Karpas-422 (cell line): ENCODE results near the gene DRG2. TPM values are rescaled to one million over a fixed set of nuclear protein-coding genes. Genes with fewer than 3 reads are reported as not detected.
A peak's percentile ranks its signal among the peaks of the same experiment; 100 is the strongest.

Experiments
- DNase-seq: peaks from one replicate; pipeline ENCODE4 v3.0.0-alpha.2; 2015
- H2AFZ ChIP-seq: fragments of 200-600 bp; sonication (generic); 2 replicates; pipeline ENCODE4 v1.6.1; 2014; ENCODE audit warnings: antibody characterized with exemption, low read length, mixed read lengths
- H3K27ac ChIP-seq: fragments of 200-600 bp; sonication (generic); 2 replicates; pipeline ENCODE4 v1.5.1; 2014; ENCODE audit warnings: mild to moderate bottlenecking, low read length, moderate library complexity
- H3K27me3 ChIP-seq: fragments of 200-600 bp; sonication (generic); 2 replicates; pipeline ENCODE4 v1.6.1; 2014; ENCODE audit warnings: low read length, mixed read lengths
- H3K36me3 ChIP-seq: fragments of 200-600 bp; sonication (generic); 2 replicates; pipeline ENCODE4 v1.6.1; 2014; ENCODE audit warnings: low read length, mixed read lengths; ENCODE audit not compliant: insufficient read depth
- H3K4me1 ChIP-seq: fragments of 200-600 bp; sonication (generic); 2 replicates; pipeline ENCODE4 v1.6.1; 2014; ENCODE audit warnings: mild to moderate bottlenecking, low read length, mixed read lengths
- H3K4me2 ChIP-seq: fragments of 200-600 bp; sonication (generic); 2 replicates; pipeline ENCODE4 v1.6.1; 2014; ENCODE audit warnings: low read length, low read depth, mild to moderate bottlenecking; ENCODE audit not compliant: poor library complexity, severe bottlenecking
- H3K4me3 ChIP-seq: fragments of 200-600 bp; sonication (generic); 2 replicates; pipeline ENCODE4 v1.5.1; 2014; ENCODE audit warnings: mild to moderate bottlenecking, antibody characterized with exemption, low read length, mixed read lengths
- H3K79me2 ChIP-seq: fragments of 200-600 bp; sonication (generic); 2 replicates; pipeline ENCODE4 v1.6.1; 2014; ENCODE audit warnings: mild to moderate bottlenecking, low read length, mixed read lengths
- H3K9ac ChIP-seq: fragments of 200-600 bp; sonication (generic); 2 replicates; pipeline ENCODE4 v1.6.0; 2014; ENCODE audit warnings: low read length
- H3K9me2 ChIP-seq: fragments of 200-600 bp; sonication (generic), shearing (Covaris generic); replicated peaks from 2 replicates; pipeline ENCODE4 v1.6.0; 2014; ENCODE audit warnings: mild to moderate bottlenecking, low read length, moderate library complexity; ENCODE audit not compliant: insufficient read depth
- H3K9me3 ChIP-seq: fragments of 300-700, 200-600 bp; sonication (generic); 2 replicates; pipeline ENCODE4 v1.6.1; 2014; ENCODE audit warnings: low read length, mixed read lengths
- H4K20me1 ChIP-seq: fragments of 200-600 bp; sonication (generic); 2 replicates; pipeline ENCODE4 v1.6.1; 2014; ENCODE audit warnings: mild to moderate bottlenecking, antibody characterized with exemption, low read length, low read depth; ENCODE audit not compliant: insufficient read depth
- total RNA-seq: library from RNA; depleted of rRNA; stranded (reverse); fragments of >200 nt; shearing (Covaris generic); gene quantifications from 2 replicates; pipeline ENCODE4 v1.2.3, GENCODE V29; 2014; ENCODE audit warnings: low replicate concordance

The DRG2 gene
- total RNA-seq, 1 experiment from 2014 or later, result 21.5 TPM

DNA sequence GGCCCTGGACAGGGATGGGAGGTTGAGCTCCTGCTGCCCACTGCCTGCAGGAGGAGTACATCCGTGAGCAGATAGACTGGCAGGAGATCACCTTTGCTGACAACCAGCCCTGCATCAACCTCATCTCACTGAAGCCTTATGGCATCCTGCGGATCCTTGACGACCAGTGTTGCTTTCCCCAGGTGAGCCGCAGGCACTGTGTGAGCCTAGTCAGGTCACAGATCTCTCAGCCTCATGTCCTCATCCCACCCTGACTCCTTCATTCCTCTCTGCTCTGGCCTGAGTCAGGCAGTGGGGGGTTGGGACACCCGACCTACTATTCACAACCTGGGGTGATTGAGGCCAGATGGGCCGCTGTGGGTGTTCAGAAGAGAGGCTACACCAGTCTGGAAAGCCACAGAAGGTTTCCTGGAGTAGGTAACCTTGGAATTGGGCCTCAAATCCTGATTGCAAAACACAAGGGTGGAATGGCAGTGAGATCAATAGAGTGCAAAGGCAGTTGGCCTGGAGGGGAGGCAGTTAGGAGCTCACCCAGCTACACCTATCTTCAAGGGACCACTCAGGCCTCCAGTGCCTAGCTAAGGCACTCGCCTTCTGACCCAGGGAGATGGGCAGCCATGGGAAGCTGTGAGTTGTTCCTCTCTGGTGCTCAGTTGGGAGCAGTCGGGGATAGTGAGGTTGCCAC, 50.5 kb downstream of the DRG2 start:
- H3K4me1 ChIP-seq, result peaks cover 3% of the 10 kb centered on the region; the same call in 1 of the 2 replicates
- no peak for DNase-seq
- no peaks in the 10 kb centered on the region for H3K27me3 ChIP-seq
- H4K20me1 ChIP-seq, result no peaks in the 10 kb centered on the region
- no peak overlapping the region for H2AFZ ChIP-seq
- H3K9me3 ChIP-seq, result no peaks in the 10 kb centered on the region
- no peak overlapping the region for H3K27ac ChIP-seq
- no peaks in the 10 kb centered on the region for H3K9me2 ChIP-seq
- H3K4me2 ChIP-seq, result no peak overlapping the region
- no peaks in the 10 kb centered on the region for H3K36me3 ChIP-seq
- H3K79me2 ChIP-seq, result no peaks in the 10 kb centered on the region
- no peak overlapping the region for H3K4me3 ChIP-seq
- H3K9ac ChIP-seq, result no peak overlapping the region

DNA sequence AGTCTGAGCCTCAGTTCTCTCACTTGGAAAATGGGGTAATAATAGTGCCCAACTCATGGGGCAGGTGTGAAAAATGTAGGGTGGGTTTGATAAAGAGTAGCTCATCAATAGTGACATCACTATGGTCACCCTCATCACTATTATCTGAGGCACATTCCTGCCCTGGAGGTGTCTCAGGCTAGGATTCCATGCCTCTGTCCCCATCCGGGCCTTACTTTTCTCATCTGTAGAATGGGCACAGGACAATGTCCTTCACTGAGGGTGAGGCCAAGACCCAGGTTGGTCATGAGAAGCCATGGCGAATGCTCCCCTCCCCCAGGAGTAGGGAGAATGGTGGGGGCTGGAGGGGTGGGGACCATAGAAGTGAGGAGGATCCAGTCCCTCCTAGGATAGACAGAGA, 51.3 kb downstream of the DRG2 start:
- H3K9me2 ChIP-seq, result no peaks in the 10 kb centered on the region
- H2AFZ ChIP-seq, result no peak overlapping the region
- no peak overlapping the region for H3K9ac ChIP-seq
- no peaks in the 10 kb centered on the region for H3K27me3 ChIP-seq
- no peak overlapping the region for H3K4me2 ChIP-seq
- no peak overlapping the region for H3K27ac ChIP-seq
- no peaks in the 10 kb centered on the region for H3K36me3 ChIP-seq
- H3K79me2 ChIP-seq, result no peaks in the 10 kb centered on the region
- DNase-seq, result no peak
- H3K4me3 ChIP-seq, result no peak overlapping the region
- H4K20me1 ChIP-seq, result no peaks in the 10 kb centered on the region
- no peaks in the 10 kb centered on the region for H3K9me3 ChIP-seq
- H3K4me1 ChIP-seq, result peaks cover 3% of the 10 kb centered on the region; the same call in 1 of the 2 replicates

DNA sequence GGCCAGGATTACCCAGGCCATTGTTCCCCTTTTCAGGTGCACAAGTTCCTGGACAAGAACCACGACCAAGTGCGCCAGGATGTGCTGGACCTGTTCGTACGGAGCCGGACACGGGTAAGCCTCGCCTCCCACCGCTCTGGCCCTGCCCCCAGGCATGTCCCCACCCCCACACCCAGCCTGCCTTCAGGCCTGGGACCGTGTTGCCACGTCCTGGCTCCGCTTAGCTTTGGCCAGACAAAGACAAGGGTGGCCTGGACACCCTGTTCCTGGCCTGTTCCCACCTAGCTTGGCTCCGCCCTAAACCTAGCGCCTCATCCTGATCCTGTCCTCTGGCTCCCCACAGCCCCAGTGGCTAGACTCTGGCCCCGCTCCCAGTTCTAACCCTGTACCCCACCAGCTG, 51.8 kb downstream of the DRG2 start:
- Histone ChIP-seq H3K9ac (no peak overlapping the region), H3K4me1 (peaks cover 3% of the 10 kb centered on the region; the same call in 1 of the 2 replicates), H3K9me2 (no peaks in the 10 kb centered on the region), H3K4me2 (no peak overlapping the region), H3K27ac (no peak overlapping the region), H3K79me2 (no peaks in the 10 kb centered on the region), H3K36me3 (no peaks in the 10 kb centered on the region), H3K4me3 (no peak overlapping the region), H4K20me1 (no peaks in the 10 kb centered on the region), H3K27me3 (no peaks in the 10 kb centered on the region), H3K9me3 (no peaks in the 10 kb centered on the region), H2AFZ (no peak overlapping the region)
- no peak for DNase-seq

DNA sequence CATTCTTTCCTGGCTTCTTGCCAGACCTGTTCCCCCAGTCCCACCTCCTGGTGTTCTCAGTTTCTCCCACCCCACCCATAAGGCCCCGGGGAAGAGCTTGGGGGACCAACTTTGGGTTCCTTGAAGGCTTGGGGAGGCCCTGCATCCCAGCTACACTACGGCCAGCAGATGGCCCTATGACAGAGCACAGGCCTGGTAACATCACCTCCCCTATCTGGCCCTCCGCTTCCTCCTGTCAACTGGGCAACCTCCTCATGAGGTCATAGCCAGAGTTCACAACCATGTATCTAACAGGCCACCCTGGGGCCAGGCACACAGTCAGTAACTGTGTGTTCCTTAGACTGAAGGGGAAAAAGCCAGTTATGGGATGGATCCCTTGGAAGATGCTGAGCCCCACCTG, 52.2 kb downstream of the DRG2 start:
- Histone ChIP-seq H3K36me3 (no peaks in the 10 kb centered on the region), H3K79me2 (no peaks in the 10 kb centered on the region), H3K9me3 (no peaks in the 10 kb centered on the region), H3K9ac (no peak overlapping the region), H3K27me3 (no peaks in the 10 kb centered on the region), H3K9me2 (no peaks in the 10 kb centered on the region), H2AFZ (no peak overlapping the region), H3K27ac (no peak overlapping the region), H3K4me2 (no peak overlapping the region), H3K4me1 (peaks cover 3% of the 10 kb centered on the region; the same call in 1 of the 2 replicates), H3K4me3 (no peak overlapping the region), H4K20me1 (no peaks in the 10 kb centered on the region)
- DNase-seq, result peak; percentile 61

DNA sequence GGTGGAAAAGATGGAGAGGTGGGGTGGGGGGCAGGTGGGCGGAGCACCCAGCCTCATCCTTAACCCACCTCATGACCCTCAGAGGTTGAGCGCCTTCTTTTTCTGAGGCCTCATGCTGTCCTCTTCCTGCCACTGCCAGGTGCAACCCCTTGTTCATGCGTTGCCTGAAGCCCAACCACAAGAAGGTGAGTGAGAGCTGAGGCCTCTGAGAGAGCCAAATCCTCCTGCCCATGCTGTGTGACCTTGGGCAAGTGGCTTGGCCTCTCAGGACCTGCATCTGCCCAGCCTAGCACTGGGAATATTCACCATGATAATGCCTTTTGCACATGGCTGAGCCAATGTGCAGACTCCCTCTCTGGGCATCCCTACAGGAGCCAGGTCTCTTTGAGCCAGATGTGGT, 52.9 kb downstream of the DRG2 start:
- Histone ChIP-seq H3K27me3 (no peaks in the 10 kb centered on the region), H3K4me3 (no peak overlapping the region), H2AFZ (no peak overlapping the region), H3K9me2 (no peaks in the 10 kb centered on the region), H3K36me3 (no peaks in the 10 kb centered on the region), H3K4me1 (peaks cover under 1% of the 10 kb centered on the region; the same call in 1 of the 2 replicates), H3K9ac (no peak overlapping the region), H3K79me2 (no peaks in the 10 kb centered on the region), H3K9me3 (no peaks in the 10 kb centered on the region), H3K4me2 (no peak overlapping the region), H4K20me1 (no peaks in the 10 kb centered on the region), H3K27ac (no peak overlapping the region)
- no peak for DNase-seq

DNA sequence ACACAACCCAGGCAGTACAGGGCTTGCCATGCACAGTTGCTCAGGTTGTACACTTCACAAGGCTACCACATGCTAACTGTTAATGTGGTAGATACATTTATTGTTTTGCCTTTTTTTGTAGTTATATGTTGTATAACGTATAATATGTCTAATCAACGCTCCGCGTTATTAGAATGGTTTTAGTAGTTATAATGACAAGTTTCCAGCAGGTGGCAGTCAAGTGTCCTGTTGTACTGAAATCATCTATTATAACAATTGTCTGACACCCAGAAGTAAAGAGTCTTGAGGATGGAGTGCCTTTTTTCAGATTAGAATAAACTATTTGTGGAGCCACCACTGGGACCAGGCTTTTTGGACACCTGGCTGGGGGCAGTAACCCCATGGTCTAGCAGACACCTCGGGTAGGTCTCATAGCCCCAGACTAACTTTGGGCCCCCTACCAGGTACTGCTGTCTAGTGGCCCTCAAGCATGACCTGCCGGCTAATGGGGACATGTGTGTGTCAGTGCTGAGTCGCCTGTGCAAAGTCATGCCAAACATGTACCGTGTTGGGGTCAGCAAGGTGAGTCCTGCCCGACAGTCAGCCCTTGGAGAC, 53.6 kb downstream of the DRG2 start:
- no peaks in the 10 kb centered on the region for H3K36me3 ChIP-seq
- no peaks in the 10 kb centered on the region for H3K9me2 ChIP-seq
- H2AFZ ChIP-seq, result no peak overlapping the region
- H3K9ac ChIP-seq, result no peak overlapping the region
- no peaks in the 10 kb centered on the region for H4K20me1 ChIP-seq
- H3K4me1 ChIP-seq, result no peaks in the 10 kb centered on the region
- H3K4me2 ChIP-seq, result no peak overlapping the region
- no peak overlapping the region for H3K4me3 ChIP-seq
- no peaks in the 10 kb centered on the region for H3K27me3 ChIP-seq
- no peaks in the 10 kb centered on the region for H3K9me3 ChIP-seq
- H3K79me2 ChIP-seq, result no peaks in the 10 kb centered on the region
- peak; percentile 89 for DNase-seq
- no peak overlapping the region for H3K27ac ChIP-seq

DNA sequence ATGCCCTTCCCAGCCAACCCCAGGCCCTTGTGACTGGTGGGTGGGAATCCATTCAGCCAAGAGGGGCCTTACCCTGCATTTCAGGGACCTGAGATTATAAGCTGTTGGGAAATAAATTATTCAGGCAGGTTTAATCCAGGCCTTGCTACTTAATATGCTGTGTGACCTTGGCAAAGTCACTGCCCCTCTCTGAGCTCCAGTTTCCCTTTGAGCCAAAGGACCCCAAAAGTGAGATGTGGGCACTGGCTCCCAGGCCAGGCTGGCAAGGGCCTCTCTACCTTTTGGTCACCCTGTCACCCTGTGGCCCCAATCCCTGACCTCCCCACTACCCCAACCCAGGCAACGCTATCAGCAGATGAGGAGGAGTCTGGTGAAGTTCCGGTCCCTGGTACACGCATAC, 54.7 kb downstream of the DRG2 start:
- H3K79me2 ChIP-seq, result no peaks in the 10 kb centered on the region
- no peak overlapping the region for H3K9ac ChIP-seq
- no peak overlapping the region for H3K27ac ChIP-seq
- no peaks in the 10 kb centered on the region for H3K27me3 ChIP-seq
- no peak overlapping the region for H2AFZ ChIP-seq
- H3K4me3 ChIP-seq, result no peak overlapping the region
- H3K36me3 ChIP-seq, result no peaks in the 10 kb centered on the region
- H3K4me1 ChIP-seq, result no peaks in the 10 kb centered on the region
- H3K9me2 ChIP-seq, result no peaks in the 10 kb centered on the region
- H3K4me2 ChIP-seq, result no peak overlapping the region
- no peaks in the 10 kb centered on the region for H4K20me1 ChIP-seq
- no peaks in the 10 kb centered on the region for H3K9me3 ChIP-seq
- DNase-seq, result no peak

DNA sequence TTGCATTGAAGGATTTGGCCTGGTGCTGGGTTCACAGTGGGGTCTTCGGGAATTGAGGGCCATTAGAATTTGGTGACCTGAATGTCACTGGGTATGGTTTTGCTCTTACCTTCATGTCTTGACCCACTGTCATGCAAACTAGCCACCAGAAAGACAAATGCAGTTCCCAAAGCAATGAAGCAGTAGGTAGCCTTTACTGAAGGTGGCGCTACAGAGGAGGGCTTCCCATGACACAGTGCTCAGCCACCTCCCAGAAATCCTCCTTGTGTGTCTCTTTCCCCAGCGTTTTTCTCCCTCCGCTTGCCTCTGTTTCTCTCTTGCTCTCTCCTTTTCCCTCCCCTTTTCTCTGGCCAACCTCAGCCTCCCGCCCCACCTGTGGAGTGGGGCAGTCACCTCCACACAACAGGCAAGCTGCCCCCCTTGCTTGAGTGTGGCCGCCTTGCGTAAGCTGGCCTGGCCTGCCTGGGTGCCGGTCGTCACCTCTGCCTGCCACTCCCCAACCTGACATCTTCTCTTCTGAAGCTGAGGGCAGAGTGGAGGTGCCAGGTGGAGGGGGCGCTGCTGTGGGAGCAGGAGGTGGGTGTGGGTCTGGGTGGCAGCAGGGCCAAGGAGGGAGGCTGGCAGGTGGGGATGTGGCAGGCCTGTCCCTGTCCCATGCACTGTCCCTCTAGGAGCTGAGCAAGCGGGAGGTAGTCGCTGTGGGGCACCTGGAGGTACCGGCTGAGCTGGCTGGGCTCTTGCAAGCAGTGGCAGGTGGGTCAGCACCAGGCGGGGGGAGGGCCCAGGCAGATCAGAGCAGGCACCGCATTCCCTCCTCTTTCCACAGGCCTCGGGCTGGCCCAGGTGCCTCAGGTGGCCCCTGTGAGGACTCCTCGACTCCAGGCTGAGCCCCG, 55.5 kb downstream of the DRG2 start:
- Histone ChIP-seq H3K27me3 (no peaks in the 10 kb centered on the region), H3K79me2 (no peaks in the 10 kb centered on the region), H3K4me3 (no peak overlapping the region), H3K27ac (no peak overlapping the region), H3K4me1 (no peaks in the 10 kb centered on the region), H3K9me3 (no peaks in the 10 kb centered on the region), H3K36me3 (no peaks in the 10 kb centered on the region), H3K9me2 (no peaks in the 10 kb centered on the region), H3K4me2 (no peak overlapping the region), H2AFZ (no peak overlapping the region), H3K9ac (no peak overlapping the region), H4K20me1 (no peaks in the 10 kb centered on the region)
- peak; percentile 76 for DNase-seq
